Activated naive CD4-positive, alpha-beta T cell (primary cell): ENCODE measurements around the gene FNBP1L.
A peak's percentile ranks its signal among the peaks of the same experiment; 100 is the strongest.
"Not testable (repeated sequence)": the region's sequence is repeated elsewhere in the genome, so short reads cannot be mapped to it uniquely, and the experiment has no call there.

Experiments
- DNase-seq, 4 experiments: peaks; one replicate each; lab custom pipeline; 2025; lab: John Stamatoyannopoulos, UW

The FNBP1L gene

GRCh38 chr1:93443454-93443853 lies 4.5 kb upstream of the FNBP1L start:
- no peak for DNase-seq

- peak in 1 of 4 experiments; percentile 7 for DNase-seq
Measured at GRCh38 chr1:93446837-93447451, 974 bp upstream of the FNBP1L start.

- no peak for DNase-seq
Measured at GRCh38 chr1:93448292-93448982, 519 bp downstream of the FNBP1L start.

GRCh38 chr1:93448983-93449804 lies 1.3 kb downstream of the FNBP1L start:
- DNase-seq: no peak

- no peak for DNase-seq
Measured at GRCh38 chr1:93450321-93450720, 2.4 kb downstream of the FNBP1L start.

GRCh38 chr1:93453911-93454310 lies 6.0 kb downstream of the FNBP1L start:
- no peak for DNase-seq

GRCh38 chr1:93459126-93459525 lies 11.2 kb downstream of the FNBP1L start:
- no peak for DNase-seq

GRCh38 chr1:93461236-93461635 lies 13.3 kb downstream of the FNBP1L start:
- no peak for DNase-seq

GRCh38 chr1:93463960-93464359 lies 16.0 kb downstream of the FNBP1L start:
- DNase-seq: no peak

- DNase-seq: not testable (repeated sequence)
Measured at GRCh38 chr1:93465371-93466082, 17.6 kb downstream of the FNBP1L start.

GRCh38 chr1:93467606-93468005 lies 19.7 kb downstream of the FNBP1L start:
- no peak for DNase-seq

GRCh38 chr1:93468662-93469061 lies 20.7 kb downstream of the FNBP1L start:
- DNase-seq: no peak

GRCh38 chr1:93469223-93469622 lies 21.3 kb downstream of the FNBP1L start:
- not testable (repeated sequence) for DNase-seq

GRCh38 chr1:93471284-93471683 lies 23.4 kb downstream of the FNBP1L start:
- no peak for DNase-seq

GRCh38 chr1:93471911-93472310 lies 24.0 kb downstream of the FNBP1L start:
- DNase-seq: no peak

- DNase-seq: no peak
Measured at GRCh38 chr1:93474321-93474720, 26.4 kb downstream of the FNBP1L start.

- DNase-seq: no peak
Measured at GRCh38 chr1:93475681-93476080, 27.8 kb downstream of the FNBP1L start.

GRCh38 chr1:93479133-93479745 lies 31.3 kb downstream of the FNBP1L start:
- not testable (repeated sequence) for DNase-seq

- DNase-seq: not testable (repeated sequence)
Measured at GRCh38 chr1:93481899-93482298, 34.0 kb downstream of the FNBP1L start.

- DNase-seq: no peak
Measured at GRCh38 chr1:93483200-93483599, 35.3 kb downstream of the FNBP1L start.

- DNase-seq: no peak
Measured at GRCh38 chr1:93483606-93484005, 35.7 kb downstream of the FNBP1L start.

GRCh38 chr1:93488207-93488606 lies 40.3 kb downstream of the FNBP1L start:
- no peak for DNase-seq
